Effector memory CD8-positive, alpha-beta T cell (primary cell): Measurements from ENCODE around the gene FOXN3.

Experiments
- ATAC-seq: fragments of 150-1000 bp; cut with Tn5 transposase; replicated peaks from 2 replicates; pipeline ENCODE4 v1.10.0; 2021; ENCODE audit warnings: mild to moderate bottlenecking, moderate library complexity
- DNase-seq, 3 experiments: peaks; one replicate each; pipeline ENCODE4 v3.0.0; 2021
- H3K27ac Mint-ChIP-seq, 2 donors: one replicate each; pipeline ENCODE4 v1.8.0; 2022; ENCODE audit warnings: mild to moderate bottlenecking in 2 of 2, mixed read lengths in 2 of 2, moderate library complexity in 2 of 2
- H3K27me3 Mint-ChIP-seq, 2 donors: one replicate each; pipeline ENCODE4 v1.8.0; 2022; ENCODE audit warnings: mixed read lengths in 2 of 2
- H3K36me3 Mint-ChIP-seq: one replicate; pipeline ENCODE4 v1.8.0; 2022; ENCODE audit warnings: mild to moderate bottlenecking, moderate library complexity, mixed read lengths; ENCODE audit not compliant: insufficient read depth
- H3K4me1 Mint-ChIP-seq, 2 donors: one replicate each; pipeline ENCODE4 v1.8.0; 2022; ENCODE audit warnings: low read depth in 2 of 2, mixed read lengths in 2 of 2
- H3K4me3 Mint-ChIP-seq, 2 donors: one replicate each; pipeline ENCODE4 v1.8.0; 2022; ENCODE audit warnings: mild to moderate bottlenecking in 2 of 2, mixed read lengths in 2 of 2, moderate library complexity in 2 of 2
- H3K9me3 Mint-ChIP-seq, 2 donors: one replicate each; pipeline ENCODE4 v1.8.0; 2022; ENCODE audit warnings: mixed read lengths in 2 of 2

Gene FOXN3

GRCh38 chr14:89219051-89219450 lies 198.0 kb downstream of the FOXN3 start:
- Mint-ChIP-seq H3K36me3 (peaks cover 14% of the 10 kb centered on the region), H3K27me3 (no peaks in the 10 kb centered on the region), H3K27ac (peak overlapping the region; percentile 1 to 67), H3K9me3 (no peaks in the 10 kb centered on the region), H3K4me3 (no peak overlapping the region), H3K4me1 (peaks cover 31 to 41% of the 10 kb centered on the region in 2 donors)
- no peak for DNase-seq
- no peak for ATAC-seq

- Mint-ChIP-seq H3K9me3 (no peaks in the 10 kb centered on the region), H3K4me3 (no peak overlapping the region), H3K27me3 (no peaks in the 10 kb centered on the region), H3K36me3 (peaks cover 11% of the 10 kb centered on the region), H3K27ac (no peak overlapping the region), H3K4me1 (peaks cover 29 to 38% of the 10 kb centered on the region in 2 donors)
- DNase-seq (no peak), ATAC-seq (no peak)
These were observed 199.1 kb downstream of the FOXN3 start for GRCh38 chr14:89217891-89218290.

- ATAC-seq = no peak
- H3K36me3 Mint-ChIP-seq = peaks cover 16% of the 10 kb centered on the region
- DNase-seq = no peak
- H3K9me3 Mint-ChIP-seq = no peaks in the 10 kb centered on the region
- H3K4me1 Mint-ChIP-seq = peaks cover 16 to 40% of the 10 kb centered on the region in 2 donors
- no peak overlapping the region for H3K4me3 Mint-ChIP-seq
- peak overlapping the region in 1 of 2 donors; percentile 19 for H3K27ac Mint-ChIP-seq
- H3K27me3 Mint-ChIP-seq = no peaks in the 10 kb centered on the region
These were observed 201.5 kb downstream of the FOXN3 start for GRCh38 chr14:89215531-89215930.

- no peak overlapping the region for H3K4me3 Mint-ChIP-seq
- no peak for ATAC-seq
- no peak for DNase-seq
- no peaks in the 10 kb centered on the region for H3K9me3 Mint-ChIP-seq
- no peaks in the 10 kb centered on the region for H3K27me3 Mint-ChIP-seq
- peak overlapping the region; percentile 19 to 38 for H3K27ac Mint-ChIP-seq
- peaks cover 15 to 44% of the 10 kb centered on the region in 2 donors for H3K4me1 Mint-ChIP-seq
- peaks cover 15% of the 10 kb centered on the region for H3K36me3 Mint-ChIP-seq
These were observed 201.9 kb downstream of the FOXN3 start for GRCh38 chr14:89215114-89215513.

- H3K4me1 Mint-ChIP-seq = peaks cover 13 to 50% of the 10 kb centered on the region in 2 donors
- peak overlapping the region in 1 of 2 donors; percentile 38 for H3K27ac Mint-ChIP-seq
- no peaks in the 10 kb centered on the region for H3K9me3 Mint-ChIP-seq
- H3K36me3 Mint-ChIP-seq = peaks cover 11% of the 10 kb centered on the region
- no peaks in the 10 kb centered on the region for H3K27me3 Mint-ChIP-seq
- no peak for DNase-seq
- ATAC-seq = no peak
- no peak overlapping the region for H3K4me3 Mint-ChIP-seq
These were observed 202.6 kb downstream of the FOXN3 start for GRCh38 chr14:89214221-89214965.

GRCh38 chr14:89212386-89213235 lies 204.4 kb downstream of the FOXN3 start:
- Mint-ChIP-seq H3K9me3 (no peaks in the 10 kb centered on the region), H3K4me1 (peaks cover 14 to 46% of the 10 kb centered on the region in 2 donors), H3K4me3 (no peak overlapping the region), H3K36me3 (peaks cover 10% of the 10 kb centered on the region), H3K27ac (peak overlapping the region in 1 of 2 donors; percentile 58), H3K27me3 (no peaks in the 10 kb centered on the region)
- ATAC-seq (no peak), DNase-seq (no peak)

GRCh38 chr14:89209558-89209957 lies 207.5 kb downstream of the FOXN3 start:
- DNase-seq = no peak
- peaks cover 13% of the 10 kb centered on the region for H3K36me3 Mint-ChIP-seq
- no peaks in the 10 kb centered on the region for H3K9me3 Mint-ChIP-seq
- no peak overlapping the region for H3K4me3 Mint-ChIP-seq
- H3K27me3 Mint-ChIP-seq = no peaks in the 10 kb centered on the region
- H3K27ac Mint-ChIP-seq = no peak overlapping the region
- peaks cover 19 to 55% of the 10 kb centered on the region in 2 donors for H3K4me1 Mint-ChIP-seq
- no peak for ATAC-seq

GRCh38 chr14:89207925-89208328 lies 209.1 kb downstream of the FOXN3 start:
- H3K36me3 Mint-ChIP-seq = peaks cover 9% of the 10 kb centered on the region
- H3K27me3 Mint-ChIP-seq = no peaks in the 10 kb centered on the region
- ATAC-seq (no peak), DNase-seq (no peak)
- H3K4me3 Mint-ChIP-seq = no peak overlapping the region
- no peaks in the 10 kb centered on the region for H3K9me3 Mint-ChIP-seq
- peaks cover 27 to 68% of the 10 kb centered on the region in 2 donors for H3K4me1 Mint-ChIP-seq
- H3K27ac Mint-ChIP-seq = no peak overlapping the region

- Mint-ChIP-seq H3K27me3 (no peaks in the 10 kb centered on the region), H3K4me3 (no peak overlapping the region), H3K4me1 (peaks cover 38 to 68% of the 10 kb centered on the region in 2 donors), H3K36me3 (peaks cover 7% of the 10 kb centered on the region), H3K27ac (peak overlapping the region in 1 of 2 donors; percentile 15), H3K9me3 (no peaks in the 10 kb centered on the region)
- DNase-seq (no peak), ATAC-seq (no peak)
These were observed 210.5 kb downstream of the FOXN3 start for GRCh38 chr14:89206389-89207031.

- Mint-ChIP-seq H3K4me1 (peaks cover 41 to 66% of the 10 kb centered on the region in 2 donors), H3K36me3 (peaks cover 7% of the 10 kb centered on the region), H3K27ac (no peak overlapping the region), H3K9me3 (no peaks in the 10 kb centered on the region), H3K27me3 (no peaks in the 10 kb centered on the region), H3K4me3 (no peak overlapping the region)
- DNase-seq (no peak), ATAC-seq (no peak)
These were observed 211.8 kb downstream of the FOXN3 start for GRCh38 chr14:89205137-89205740.

GRCh38 chr14:89202413-89203190 lies 214.4 kb downstream of the FOXN3 start:
- peak overlapping the region; percentile 60 to 65 for H3K27ac Mint-ChIP-seq

GRCh38 chr14:89201645-89202044 lies 215.4 kb downstream of the FOXN3 start:
- ATAC-seq = no peak
- Mint-ChIP-seq H3K4me3 (no peak overlapping the region), H3K27me3 (no peaks in the 10 kb centered on the region), H3K9me3 (no peaks in the 10 kb centered on the region), H3K27ac (peak overlapping the region; percentile 60 to 65), H3K4me1 (peaks cover 45 to 57% of the 10 kb centered on the region in 2 donors), H3K36me3 (peaks cover 7% of the 10 kb centered on the region)
- DNase-seq = no peak

More at GRCh38 chr14:89202413-89203190, 214.4 kb downstream of the FOXN3 start:
- H3K36me3 Mint-ChIP-seq = peaks cover 7% of the 10 kb centered on the region
- no peaks in the 10 kb centered on the region for H3K27me3 Mint-ChIP-seq
- no peak for ATAC-seq
- H3K4me3 Mint-ChIP-seq = peak overlapping the region in 1 of 2 donors; percentile 35
- no peak for DNase-seq
- no peaks in the 10 kb centered on the region for H3K9me3 Mint-ChIP-seq
- peaks cover 42 to 57% of the 10 kb centered on the region in 2 donors for H3K4me1 Mint-ChIP-seq
